Choroid plexus epithelial cell (primary cell): ENCODE measurements around the gene KIAA0825.
A peak's percentile ranks its signal among the peaks of the same experiment; 100 is the strongest.

Experiments
- DNase-seq: peaks from one replicate; pipeline ENCODE4 v3.0.0-alpha.2; 2010; ENCODE audit warnings: low read depth
- H3K4me3 ChIP-seq: 2 replicates; pipeline ENCODE4 v1.5.1; 2011; ENCODE audit warnings: low read depth, mild to moderate bottlenecking, control low read depth, low read length, moderate library complexity
- CTCF ChIP-seq: conservative IDR thresholded peaks from 2 replicates; pipeline ENCODE4 v1.5.1; 2011; ENCODE audit warnings: low read depth, mild to moderate bottlenecking, control low read depth, inconsistent platforms, low read length, moderate library complexity

The KIAA0825 gene

DNA sequence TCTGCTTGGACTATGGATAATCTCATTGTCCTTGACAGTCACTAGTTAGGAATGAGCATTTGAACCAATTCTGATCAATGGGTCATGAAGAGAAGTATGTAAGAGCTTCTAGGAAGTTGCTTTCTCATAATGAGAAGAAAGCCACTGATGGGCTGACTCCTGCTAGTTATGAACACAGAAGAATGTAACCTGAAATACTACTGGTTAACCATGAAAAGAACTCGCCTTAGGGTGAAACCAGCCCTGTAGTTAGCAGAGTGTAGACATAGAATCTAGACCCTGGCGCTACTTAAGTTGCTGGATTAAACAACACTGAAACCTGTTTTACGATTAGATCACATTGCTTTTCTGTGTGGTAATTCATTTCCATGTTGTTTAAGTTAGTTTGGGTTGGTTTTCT is 26.6 kb upstream of the KIAA0825 start:
- TF ChIP-seq CTCF, result no peak
- no peak overlapping the region for H3K4me3 ChIP-seq
- no peak for DNase-seq

- TF ChIP-seq CTCF, result no peak
- DNase-seq, result no peak
- H3K4me3 ChIP-seq, result no peak overlapping the region
These were observed 21.8 kb upstream of the KIAA0825 start for GRCh38 chr5:94640176-94640575.

DNA sequence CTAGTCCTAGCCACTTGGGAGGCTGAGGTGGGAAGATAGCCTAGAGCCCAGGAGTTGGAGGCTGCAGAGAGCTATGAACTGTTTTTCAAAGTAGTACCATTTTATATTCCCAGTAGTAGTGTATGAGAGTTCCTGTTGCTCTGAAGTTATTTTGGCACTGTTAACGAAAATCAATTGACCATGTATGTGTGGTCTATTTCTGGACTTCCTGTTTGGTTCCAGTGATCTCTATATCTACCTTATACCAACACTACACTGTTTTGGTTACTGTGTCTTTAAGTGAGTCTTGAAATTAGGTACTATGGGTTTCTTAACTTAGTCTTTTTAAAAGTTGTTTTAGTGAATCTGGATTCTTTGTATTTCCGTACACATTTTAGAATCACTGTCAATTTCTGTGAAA is 13.6 kb upstream of the KIAA0825 start:
- no peak overlapping the region for H3K4me3 ChIP-seq
- TF ChIP-seq CTCF, result no peak
- no peak for DNase-seq

DNA sequence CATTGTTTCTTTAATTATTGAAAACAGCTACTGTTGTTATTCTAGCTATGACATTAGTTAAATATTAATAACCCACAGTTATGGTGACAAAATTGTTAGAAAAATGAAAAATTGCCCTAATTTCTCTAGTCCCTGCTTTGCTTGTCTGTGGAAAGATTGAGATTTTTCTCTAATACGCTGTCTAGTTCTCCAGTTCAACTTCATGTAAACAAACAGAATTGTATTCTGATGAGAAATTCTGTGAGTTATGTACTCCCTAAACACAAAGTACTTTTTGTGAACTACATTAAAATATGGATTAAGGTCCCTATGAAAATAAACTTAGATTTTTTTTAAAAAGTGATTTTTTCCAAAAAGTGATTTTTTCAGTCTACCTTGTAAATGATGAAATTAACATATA is 8.8 kb upstream of the KIAA0825 start:
- no peak for DNase-seq
- H3K4me3 ChIP-seq, result no peak overlapping the region
- no peak for TF ChIP-seq CTCF

DNA sequence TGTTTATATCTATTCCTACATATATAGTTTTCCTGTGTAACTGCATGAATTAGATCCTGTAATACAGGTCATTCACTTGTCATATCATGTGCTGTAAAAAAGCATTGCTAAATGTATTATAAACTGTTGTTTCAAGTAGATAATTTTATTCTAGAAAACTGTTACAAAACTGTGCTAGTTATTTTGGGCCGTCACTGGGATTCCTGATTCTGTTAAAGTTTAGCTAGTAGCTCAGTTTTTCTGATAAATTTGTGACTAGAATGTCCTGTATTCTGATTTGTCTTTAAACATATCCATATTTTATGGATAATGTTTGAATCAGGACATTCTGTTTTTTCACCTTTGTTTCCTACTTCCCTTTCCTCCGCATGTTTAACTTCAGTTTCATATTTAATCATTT is 5.5 kb upstream of the KIAA0825 start:
- H3K4me3 ChIP-seq, result no peak overlapping the region
- no peak for TF ChIP-seq CTCF
- DNase-seq, result no peak

- H3K4me3 ChIP-seq, result no peak overlapping the region
- TF ChIP-seq CTCF, result no peak
- no peak for DNase-seq
These were observed 4.6 kb upstream of the KIAA0825 start for GRCh38 chr5:94623011-94623410.

DNA sequence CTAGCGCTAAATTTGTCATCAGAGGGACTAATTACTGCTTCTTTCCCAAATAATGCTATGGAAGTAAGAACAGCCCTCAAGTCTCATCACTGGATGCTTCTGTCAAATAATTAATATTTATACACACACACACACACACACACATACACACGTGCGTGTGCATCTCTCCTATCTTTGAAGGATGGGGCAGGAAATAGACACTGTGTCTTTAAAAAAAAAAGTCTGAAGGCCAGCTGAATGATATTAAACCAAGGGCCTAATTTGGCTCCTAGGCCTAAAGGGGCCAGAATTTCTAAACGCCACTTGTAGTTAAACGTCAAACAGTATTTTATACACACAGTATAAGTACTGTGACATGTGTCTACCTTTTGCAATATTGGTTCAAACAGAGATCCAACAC is 3.4 kb upstream of the KIAA0825 start:
- peak; percentile 6 for DNase-seq
- no peak overlapping the region for H3K4me3 ChIP-seq
- no peak for TF ChIP-seq CTCF
